Kidney epithelial cell (primary cell): ENCODE data around the gene ACSF3. TPM values are rescaled to one million over a fixed set of nuclear protein-coding genes. Genes with fewer than 3 reads are reported as not detected.
"Not testable (repeated sequence)": the region's sequence is repeated elsewhere in the genome, so short reads cannot be mapped to it uniquely, and the experiment has no call there.

ENCODE experiments used
- DNase-seq: peaks from one replicate; pipeline ENCODE4 v3.0.0-alpha.2; 2010; ENCODE audit warnings: low read depth
- H3K27me3 ChIP-seq: 2 replicates; pipeline ENCODE4 v1.6.0; 2011; ENCODE audit warnings: low read length; ENCODE audit not compliant: control insufficient read depth, insufficient read depth
- H3K36me3 ChIP-seq: 2 replicates; pipeline ENCODE4 v1.5.1; 2011; ENCODE audit warnings: low read length; ENCODE audit not compliant: control insufficient read depth, insufficient read depth
- H3K4me3 ChIP-seq: 2 replicates; pipeline ENCODE4 v1.5.1; 2011; ENCODE audit warnings: low read depth, mild to moderate bottlenecking, control low read depth, low read length
- CTCF ChIP-seq: IDR thresholded peaks from 2 replicates; pipeline ENCODE4 v1.5.1; 2011; ENCODE audit warnings: mild to moderate bottlenecking, moderate library complexity, low read length, control low read depth, inconsistent platforms; ENCODE audit not compliant: insufficient read depth, poor library complexity, severe bottlenecking
- total RNA-seq: library from RNA; depleted of rRNA; stranded (reverse); fragments of >200 nt; gene quantifications from 2 replicates; pipeline ENCODE4 v1.2.3, GENCODE V29; 2015

The ACSF3 gene
- total RNA-seq, 1 donor from 2014 or later: 36.9 TPM

GRCh38 chr16:89187032-89187769 lies 93.5 kb downstream of the ACSF3 start:
- no peak for TF ChIP-seq CTCF
- DNase-seq: no peak
- Histone ChIP-seq H3K4me3 (no peak overlapping the region), H3K36me3 (no peaks in the 10 kb centered on the region), H3K27me3 (peaks cover 32% of the 10 kb centered on the region)

GRCh38 chr16:89187770-89188392 lies 94.2 kb downstream of the ACSF3 start:
- H3K4me3 ChIP-seq: no peak overlapping the region
- no peak for TF ChIP-seq CTCF

GRCh38 chr16:89188471-89189357 lies 95.1 kb downstream of the ACSF3 start:
- H3K4me3 ChIP-seq, DNase-seq, H3K36me3 ChIP-seq: not testable (repeated sequence)
- H3K27me3 ChIP-seq: peaks cover 30% of the 10 kb centered on the region

More at GRCh38 chr16:89187770-89188392, 94.2 kb downstream of the ACSF3 start:
- H3K27me3 ChIP-seq: peaks cover 34% of the 10 kb centered on the region
- DNase-seq: no peak
- H3K36me3 ChIP-seq: no peaks in the 10 kb centered on the region

- Histone ChIP-seq H3K36me3 (no peaks in the 10 kb centered on the region), H3K27me3 (peaks cover 26% of the 10 kb centered on the region), H3K4me3 (no peak overlapping the region)
- no peak for TF ChIP-seq CTCF
- no peak for DNase-seq
Observed at GRCh38 chr16:89189358-89190025, 95.8 kb downstream of the ACSF3 start.

GRCh38 chr16:89190150-89190958 lies 96.7 kb downstream of the ACSF3 start:
- no peaks in the 10 kb centered on the region for H3K36me3 ChIP-seq
- no peak for TF ChIP-seq CTCF
- no peak for DNase-seq

More at GRCh38 chr16:89190150-89190958, 96.7 kb downstream of the ACSF3 start:
- H3K27me3 ChIP-seq: peaks cover 21% of the 10 kb centered on the region
- no peak overlapping the region for H3K4me3 ChIP-seq
